Liver (tissue), 9 donors: ENCODE results near the gene RNU6-9. TPM values are rescaled to one million over a fixed set of nuclear protein-coding genes. Genes with fewer than 3 reads are reported as not detected.

ENCODE experiments used
- DNase-seq: peaks from one replicate; pipeline ENCODE4 v3.0.0-alpha.2; 2017; ENCODE audit warnings: low spot score
- H3K27ac ChIP-seq, 2 donors: one replicate each; pipeline ENCODE4 v1.7.0; 2013; ENCODE audit warnings: inconsistent platforms in 2 of 2, low read length in 2 of 2, control low read depth in 1 of 2, low read depth in 1 of 2, mild to moderate bottlenecking in 1 of 2
- H3K27me3 ChIP-seq, 4 donors: one replicate each; pipeline versions ENCODE4 v1.6.1 to v1.7.0; 2013; ENCODE audit warnings: low read length in 3 of 4, inconsistent platforms in 1 of 4, mild to moderate bottlenecking in 1 of 4, moderate library complexity in 1 of 4; ENCODE audit not compliant: control insufficient read depth in 4 of 4, insufficient read depth in 4 of 4
- H3K36me3 ChIP-seq, 4 donors: one replicate each; pipeline versions ENCODE4 v1.6.1 to v1.7.0; 2013; ENCODE audit warnings: low read length in 3 of 4, mild to moderate bottlenecking in 3 of 4, low read depth in 1 of 4, moderate library complexity in 1 of 4; ENCODE audit not compliant: control insufficient read depth in 4 of 4, insufficient read depth in 3 of 4
- H3K4me1 ChIP-seq, 4 donors: one replicate each; pipeline versions ENCODE4 v1.6.1 to v1.7.0; 2013; ENCODE audit warnings: low read length in 3 of 4, mild to moderate bottlenecking in 3 of 4, moderate library complexity in 1 of 4; ENCODE audit not compliant: control insufficient read depth in 4 of 4, insufficient read depth in 4 of 4
- H3K4me3 ChIP-seq, 3 donors: one replicate each; pipeline versions ENCODE4 v1.6.1 to v1.7.0; 2013; ENCODE audit warnings: low read length in 3 of 3, control low read depth in 1 of 3, low read depth in 1 of 3, mild to moderate bottlenecking in 1 of 3
- H3K9ac ChIP-seq, 2 donors: one replicate each; pipeline ENCODE4 v1.7.0; 2013; ENCODE audit warnings: low read length in 2 of 2, mild to moderate bottlenecking in 2 of 2, moderate library complexity in 2 of 2, control low read depth in 1 of 2, low read depth in 1 of 2
- H3K9me3 ChIP-seq, 4 donors: one replicate each; pipeline versions ENCODE4 v1.6.1 to v1.7.0; 2013; ENCODE audit warnings: low read length in 3 of 4; ENCODE audit not compliant: control insufficient read depth in 4 of 4
- EGR1 ChIP-seq, 2 donors: IDR thresholded peaks; 2 replicates each; pipeline ENCODE4 v1.6.1; 2016 to 2018; ENCODE audit warnings: antibody characterized with exemption in 2 of 2, low read depth in 2 of 2
- FOXA1 ChIP-seq: IDR thresholded peaks from 2 replicates; pipeline ENCODE4 v1.6.1; 2016; ENCODE audit warnings: antibody characterized with exemption
- FOXA2 ChIP-seq: IDR thresholded peaks from 2 replicates; pipeline ENCODE4 v1.6.1; 2016; ENCODE audit warnings: antibody characterized with exemption
- HNF4G ChIP-seq: IDR thresholded peaks from 2 replicates; pipeline ENCODE4 v1.6.1; 2016; ENCODE audit warnings: antibody characterized with exemption
- JUND ChIP-seq, 2 donors: IDR thresholded peaks; 2 replicates each; pipeline ENCODE4 v1.6.1; 2016; ENCODE audit warnings: antibody characterized with exemption in 2 of 2
- NR2F2 ChIP-seq: IDR thresholded peaks from 2 replicates; pipeline ENCODE4 v1.6.1; 2016; ENCODE audit warnings: antibody characterized with exemption
- RAD21 ChIP-seq, 2 donors: IDR thresholded peaks; 2 replicates each; pipeline ENCODE4 v1.6.1; 2016; ENCODE audit warnings: antibody characterized with exemption in 2 of 2, mild to moderate bottlenecking in 2 of 2
- SP1 ChIP-seq: IDR thresholded peaks from 2 replicates; pipeline ENCODE4 v1.6.1; 2018; ENCODE audit warnings: antibody characterized with exemption, mild to moderate bottlenecking
- TAF1 ChIP-seq: conservative IDR thresholded peaks from 2 replicates; pipeline ENCODE4 v1.6.1; 2016; ENCODE audit warnings: antibody characterized with exemption, mild to moderate bottlenecking
- YY1 ChIP-seq: IDR thresholded peaks from 2 replicates; pipeline ENCODE4 v1.6.1; 2016; ENCODE audit warnings: antibody characterized with exemption, mild to moderate bottlenecking
- WGBS: extraction: QIAGEN DNeasy Blood & Tissue Kit; methylation state at CpG from one replicate; pipeline ENCODE4 v1.1.7; 2013; 5-methylcytosine and 5-hydroxymethylcytosine counted together
- polyA plus RNA-seq, 2 donors: library from polyadenylated mRNA; stranded (reverse) in 1 of 2; unstranded in 1 of 2; fragments of 200-250 nt in 1 of 2; fragments of >200 nt in 1 of 2; fragmentation: Nextera tagmentation in 1 of 2; extraction: Ambion mirVana in 1 of 2; gene quantifications; one replicate each; pipeline versions ENCODE4 v1.2.1 to v1.2.3, GENCODE V29; 2013 to 2015
- total RNA-seq, 2 donors: library from RNA; depleted of rRNA; stranded (reverse); fragments of >200 nt; gene quantifications; one replicate each; pipeline ENCODE4 v1.2.3, GENCODE V29; 2014
- TF ChIP-seq, protein P1 (sequence below): IDR thresholded peaks from 2 replicates; pipeline ENCODE4 v1.6.1; 2016; ENCODE audit warnings: antibody characterized with exemption, mild to moderate bottlenecking
- TF ChIP-seq, protein P2 (sequence below): IDR thresholded peaks from 2 replicates; pipeline ENCODE4 v1.6.1; 2016; ENCODE audit warnings: antibody characterized with exemption
- TF ChIP-seq, protein P3 (sequence below): IDR thresholded peaks from 2 replicates; pipeline ENCODE4 v1.6.1; 2016; ENCODE audit warnings: antibody characterized with exemption
- TF ChIP-seq, protein P4 (sequence below): IDR thresholded peaks from 2 replicates; pipeline ENCODE4 v1.6.1; 2016; ENCODE audit warnings: antibody characterized with exemption
- TF ChIP-seq, protein P5 (sequence below): fragments of 150-350 bp; IDR thresholded peaks from 2 replicates; pipeline ENCODE4 v1.5.1; 2017; ENCODE audit warnings: improper control_type of control experiment, low read depth, low read length; ENCODE audit not compliant: missing input control
- donor health status: healthy.
- donor health status: healthy.
- donor health status: healthy.
- donor health status: healthy.
- donor health status: healthy.

Gene RNU6-9
- total and polyA plus RNA-seq, 4 donors, result not detected

DNA sequence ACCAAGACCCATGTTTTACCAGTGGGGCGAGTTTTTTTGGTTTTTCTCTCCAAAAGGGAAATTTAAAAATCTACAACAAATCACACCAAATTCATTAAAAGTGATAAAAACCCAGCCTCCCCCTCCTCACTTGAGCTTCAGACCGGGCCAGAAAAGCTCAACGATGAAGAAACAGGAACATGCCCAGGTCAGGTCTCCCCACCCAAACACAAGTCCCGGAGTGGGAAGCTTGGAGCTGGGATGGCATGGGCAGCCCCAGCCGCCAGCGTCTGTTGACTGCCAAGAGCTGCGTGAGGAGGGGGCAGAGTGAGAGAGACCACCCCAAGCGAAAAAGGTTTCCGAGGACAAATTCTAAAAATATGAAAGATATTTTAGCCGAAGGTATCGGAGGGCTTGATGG is 3.7 kb downstream of the RNU6-9 start:
- H3K9ac ChIP-seq, result no peak overlapping the region
- no peaks in the 10 kb centered on the region for H3K27me3 ChIP-seq
- H3K27ac ChIP-seq, result no peak overlapping the region
- no peaks in the 10 kb centered on the region for H3K9me3 ChIP-seq
- 92% methylated on average over 11 of the region's 11 CpGs for WGBS
- H3K4me1 ChIP-seq, result peaks cover 3 to 7% (median 5%) of the 10 kb centered on the region in 4 donors
- no peak for DNase-seq
- peaks cover 0 to 11% (median 4%) of the 10 kb centered on the region in 4 donors for H3K36me3 ChIP-seq
- no peak overlapping the region for H3K4me3 ChIP-seq
- TF ChIP-seq FOXA2 (no peak), FOXA1 (no peak), YY1 (no peak)
- TF ChIP-seq, protein P1, sequence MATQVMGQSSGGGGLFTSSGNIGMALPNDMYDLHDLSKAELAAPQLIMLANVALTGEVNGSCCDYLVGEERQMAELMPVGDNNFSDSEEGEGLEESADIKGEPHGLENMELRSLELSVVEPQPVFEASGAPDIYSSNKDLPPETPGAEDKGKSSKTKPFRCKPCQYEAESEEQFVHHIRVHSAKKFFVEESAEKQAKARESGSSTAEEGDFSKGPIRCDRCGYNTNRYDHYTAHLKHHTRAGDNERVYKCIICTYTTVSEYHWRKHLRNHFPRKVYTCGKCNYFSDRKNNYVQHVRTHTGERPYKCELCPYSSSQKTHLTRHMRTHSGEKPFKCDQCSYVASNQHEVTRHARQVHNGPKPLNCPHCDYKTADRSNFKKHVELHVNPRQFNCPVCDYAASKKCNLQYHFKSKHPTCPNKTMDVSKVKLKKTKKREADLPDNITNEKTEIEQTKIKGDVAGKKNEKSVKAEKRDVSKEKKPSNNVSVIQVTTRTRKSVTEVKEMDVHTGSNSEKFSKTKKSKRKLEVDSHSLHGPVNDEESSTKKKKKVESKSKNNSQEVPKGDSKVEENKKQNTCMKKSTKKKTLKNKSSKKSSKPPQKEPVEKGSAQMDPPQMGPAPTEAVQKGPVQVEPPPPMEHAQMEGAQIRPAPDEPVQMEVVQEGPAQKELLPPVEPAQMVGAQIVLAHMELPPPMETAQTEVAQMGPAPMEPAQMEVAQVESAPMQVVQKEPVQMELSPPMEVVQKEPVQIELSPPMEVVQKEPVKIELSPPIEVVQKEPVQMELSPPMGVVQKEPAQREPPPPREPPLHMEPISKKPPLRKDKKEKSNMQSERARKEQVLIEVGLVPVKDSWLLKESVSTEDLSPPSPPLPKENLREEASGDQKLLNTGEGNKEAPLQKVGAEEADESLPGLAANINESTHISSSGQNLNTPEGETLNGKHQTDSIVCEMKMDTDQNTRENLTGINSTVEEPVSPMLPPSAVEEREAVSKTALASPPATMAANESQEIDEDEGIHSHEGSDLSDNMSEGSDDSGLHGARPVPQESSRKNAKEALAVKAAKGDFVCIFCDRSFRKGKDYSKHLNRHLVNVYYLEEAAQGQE, result no peak
- TF ChIP-seq, protein P2, sequence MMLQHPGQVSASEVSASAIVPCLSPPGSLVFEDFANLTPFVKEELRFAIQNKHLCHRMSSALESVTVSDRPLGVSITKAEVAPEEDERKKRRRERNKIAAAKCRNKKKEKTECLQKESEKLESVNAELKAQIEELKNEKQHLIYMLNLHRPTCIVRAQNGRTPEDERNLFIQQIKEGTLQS, result no peak
- TF ChIP-seq, protein P3, sequence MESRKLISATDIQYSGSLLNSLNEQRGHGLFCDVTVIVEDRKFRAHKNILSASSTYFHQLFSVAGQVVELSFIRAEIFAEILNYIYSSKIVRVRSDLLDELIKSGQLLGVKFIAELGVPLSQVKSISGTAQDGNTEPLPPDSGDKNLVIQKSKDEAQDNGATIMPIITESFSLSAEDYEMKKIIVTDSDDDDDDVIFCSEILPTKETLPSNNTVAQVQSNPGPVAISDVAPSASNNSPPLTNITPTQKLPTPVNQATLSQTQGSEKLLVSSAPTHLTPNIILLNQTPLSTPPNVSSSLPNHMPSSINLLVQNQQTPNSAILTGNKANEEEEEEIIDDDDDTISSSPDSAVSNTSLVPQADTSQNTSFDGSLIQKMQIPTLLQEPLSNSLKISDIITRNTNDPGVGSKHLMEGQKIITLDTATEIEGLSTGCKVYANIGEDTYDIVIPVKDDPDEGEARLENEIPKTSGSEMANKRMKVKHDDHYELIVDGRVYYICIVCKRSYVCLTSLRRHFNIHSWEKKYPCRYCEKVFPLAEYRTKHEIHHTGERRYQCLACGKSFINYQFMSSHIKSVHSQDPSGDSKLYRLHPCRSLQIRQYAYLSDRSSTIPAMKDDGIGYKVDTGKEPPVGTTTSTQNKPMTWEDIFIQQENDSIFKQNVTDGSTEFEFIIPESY, result no peak

DNA sequence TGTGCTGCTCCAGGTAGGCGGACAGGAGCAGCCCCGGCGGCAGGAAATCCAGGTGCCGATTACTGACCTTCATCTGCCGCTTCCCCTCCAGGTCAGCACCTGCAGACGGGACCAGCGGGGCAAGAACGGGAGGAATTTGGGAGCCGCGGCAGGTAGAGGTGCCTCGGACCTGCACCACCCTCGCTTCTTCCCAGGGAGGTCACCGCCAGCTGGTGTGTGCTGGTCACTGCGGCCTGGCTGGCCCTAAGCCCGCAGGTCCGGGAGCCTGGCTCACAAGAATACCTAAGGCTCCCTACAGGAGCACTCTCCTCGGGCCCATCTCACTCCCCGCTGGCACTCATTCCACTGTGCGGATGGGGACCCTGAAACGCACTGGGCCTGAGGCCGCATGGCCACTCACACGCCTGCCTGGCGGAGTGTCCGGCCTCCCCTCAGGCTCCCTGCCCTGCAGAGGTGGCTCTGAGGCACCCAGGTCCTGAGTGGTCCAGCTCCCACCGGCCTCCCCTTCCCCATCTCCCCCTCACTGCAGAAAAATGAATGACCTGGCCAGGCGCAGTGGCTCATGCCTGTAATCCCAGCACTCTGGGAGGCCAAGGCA is 4.3 kb downstream of the RNU6-9 start:
- H3K9me3 ChIP-seq, result no peaks in the 10 kb centered on the region
- no peaks in the 10 kb centered on the region for H3K27me3 ChIP-seq
- WGBS, result 95% methylated on average over 26 of the region's 26 CpGs
- no peak overlapping the region for H3K4me3 ChIP-seq
- no peak overlapping the region for H3K9ac ChIP-seq
- peaks cover 5 to 7% (median 5%) of the 10 kb centered on the region in 4 donors for H3K4me1 ChIP-seq
- no peak overlapping the region for H3K27ac ChIP-seq
- TF ChIP-seq HNF4G, result no peak
- TF ChIP-seq EGR1 (IDR thresholded peaks at IDR 0.05; ENCODE audit: low read depth in 2 of 2), result no peak
- TF ChIP-seq, protein P3, result no peak
- TF ChIP-seq, protein P1, result no peak
- TF ChIP-seq JUND (IDR thresholded peaks at IDR 0.05), result no peak
- no peak for TF ChIP-seq RAD21 (IDR thresholded peaks at IDR 0.05)
- TF ChIP-seq SP1, result no peak
- TF ChIP-seq FOXA2, result no peak
- no peak for TF ChIP-seq NR2F2
- TF ChIP-seq, protein P4, sequence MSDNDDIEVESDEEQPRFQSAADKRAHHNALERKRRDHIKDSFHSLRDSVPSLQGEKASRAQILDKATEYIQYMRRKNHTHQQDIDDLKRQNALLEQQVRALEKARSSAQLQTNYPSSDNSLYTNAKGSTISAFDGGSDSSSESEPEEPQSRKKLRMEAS, result no peak
- no peak for TF ChIP-seq FOXA1
- no peak for TF ChIP-seq TAF1
- TF ChIP-seq, protein P5, sequence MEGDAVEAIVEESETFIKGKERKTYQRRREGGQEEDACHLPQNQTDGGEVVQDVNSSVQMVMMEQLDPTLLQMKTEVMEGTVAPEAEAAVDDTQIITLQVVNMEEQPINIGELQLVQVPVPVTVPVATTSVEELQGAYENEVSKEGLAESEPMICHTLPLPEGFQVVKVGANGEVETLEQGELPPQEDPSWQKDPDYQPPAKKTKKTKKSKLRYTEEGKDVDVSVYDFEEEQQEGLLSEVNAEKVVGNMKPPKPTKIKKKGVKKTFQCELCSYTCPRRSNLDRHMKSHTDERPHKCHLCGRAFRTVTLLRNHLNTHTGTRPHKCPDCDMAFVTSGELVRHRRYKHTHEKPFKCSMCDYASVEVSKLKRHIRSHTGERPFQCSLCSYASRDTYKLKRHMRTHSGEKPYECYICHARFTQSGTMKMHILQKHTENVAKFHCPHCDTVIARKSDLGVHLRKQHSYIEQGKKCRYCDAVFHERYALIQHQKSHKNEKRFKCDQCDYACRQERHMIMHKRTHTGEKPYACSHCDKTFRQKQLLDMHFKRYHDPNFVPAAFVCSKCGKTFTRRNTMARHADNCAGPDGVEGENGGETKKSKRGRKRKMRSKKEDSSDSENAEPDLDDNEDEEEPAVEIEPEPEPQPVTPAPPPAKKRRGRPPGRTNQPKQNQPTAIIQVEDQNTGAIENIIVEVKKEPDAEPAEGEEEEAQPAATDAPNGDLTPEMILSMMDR, result no peak
- no peak for DNase-seq
- peaks cover 0 to 13% (median 4%) of the 10 kb centered on the region in 4 donors for H3K36me3 ChIP-seq
